Measurements from ENCODE around the gene PER1.

Gene PER1

GRCh38 chr17:8153031-8153451, 837 bp upstream of the PER1 start:
- DNase-seq (ENCODE audit: low read depth in 2 of 2), result no peak

GRCh38 chr17:8151641-8152111, 528 bp downstream of the PER1 start:
- no peak for DNase-seq (ENCODE audit: low read depth in 2 of 2)

DNA sequence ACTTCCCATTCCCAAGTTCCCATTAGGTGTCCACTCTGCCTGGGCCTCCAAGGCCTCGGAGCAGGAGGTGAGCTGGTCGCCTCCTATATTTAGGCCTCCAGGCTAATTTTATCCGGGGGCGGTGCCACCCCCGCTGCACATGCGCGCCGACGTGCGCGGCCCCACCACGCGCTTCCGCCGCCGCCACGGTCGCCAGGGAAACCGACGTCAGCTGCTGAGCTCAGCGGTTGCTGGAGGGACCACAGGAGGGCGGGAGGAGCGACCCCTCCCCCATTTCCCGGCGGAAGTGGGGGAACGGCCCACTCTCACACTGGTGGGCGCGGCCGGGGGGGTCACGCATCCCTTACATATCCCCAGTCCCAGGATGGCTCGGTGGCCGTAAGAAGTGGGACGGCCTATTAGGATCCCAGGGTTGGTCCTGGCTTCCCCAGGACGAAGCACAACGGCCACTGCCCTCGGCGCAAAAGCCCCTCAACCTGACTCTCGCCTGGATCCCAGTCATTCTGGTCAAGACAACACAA, 1.0 kb downstream of the PER1 start:
- DNase-seq (ENCODE audit: low read depth in 2 of 2), result peak; percentile 82 to 84

DNA sequence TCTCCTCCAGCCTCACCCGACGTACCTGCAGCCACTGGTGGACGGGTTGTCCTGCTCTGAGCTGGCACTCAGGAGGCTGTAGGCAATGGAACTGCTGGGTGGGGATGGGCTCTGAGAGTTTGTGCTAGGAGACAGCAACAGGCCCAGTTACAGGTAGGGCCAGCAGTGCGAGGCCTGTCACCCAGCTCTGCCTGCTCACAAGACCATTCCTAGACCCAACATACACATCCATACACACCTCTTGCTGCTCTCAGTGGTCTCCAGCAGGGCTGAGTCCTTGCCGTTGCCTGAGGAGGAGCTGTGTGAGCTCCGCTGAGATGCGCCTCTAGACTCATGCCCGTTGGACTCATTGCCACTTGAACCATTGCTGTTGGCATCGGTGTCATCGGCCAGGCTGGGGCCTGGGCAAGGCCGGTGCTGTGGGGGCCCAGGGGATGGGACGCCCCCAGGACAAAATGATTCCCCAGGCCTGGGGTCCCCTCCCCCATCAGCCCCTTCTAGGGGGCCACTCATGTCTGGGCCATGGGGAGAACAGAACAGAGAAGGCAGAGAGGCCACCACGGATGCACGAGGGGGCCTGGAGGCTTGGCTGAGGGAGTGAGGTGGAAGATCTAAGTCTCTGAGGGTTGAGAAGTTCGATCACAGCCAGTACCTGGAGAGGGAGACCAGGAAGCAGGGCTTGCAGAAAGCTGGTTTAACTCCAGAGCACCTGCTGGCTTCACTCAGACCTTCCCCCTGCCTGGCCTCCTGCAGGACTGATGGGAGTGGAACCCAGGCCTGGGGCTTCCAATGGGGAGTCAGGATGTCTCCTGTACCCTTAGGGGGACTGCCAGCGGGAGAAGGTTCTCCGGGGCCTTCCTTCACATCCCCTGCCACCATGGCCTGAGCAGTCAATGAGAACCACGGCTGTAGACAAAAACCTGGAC, 1.7 kb downstream of the PER1 start:
- DNase-seq (ENCODE audit: low read depth in 2 of 2), result no peak

DNA sequence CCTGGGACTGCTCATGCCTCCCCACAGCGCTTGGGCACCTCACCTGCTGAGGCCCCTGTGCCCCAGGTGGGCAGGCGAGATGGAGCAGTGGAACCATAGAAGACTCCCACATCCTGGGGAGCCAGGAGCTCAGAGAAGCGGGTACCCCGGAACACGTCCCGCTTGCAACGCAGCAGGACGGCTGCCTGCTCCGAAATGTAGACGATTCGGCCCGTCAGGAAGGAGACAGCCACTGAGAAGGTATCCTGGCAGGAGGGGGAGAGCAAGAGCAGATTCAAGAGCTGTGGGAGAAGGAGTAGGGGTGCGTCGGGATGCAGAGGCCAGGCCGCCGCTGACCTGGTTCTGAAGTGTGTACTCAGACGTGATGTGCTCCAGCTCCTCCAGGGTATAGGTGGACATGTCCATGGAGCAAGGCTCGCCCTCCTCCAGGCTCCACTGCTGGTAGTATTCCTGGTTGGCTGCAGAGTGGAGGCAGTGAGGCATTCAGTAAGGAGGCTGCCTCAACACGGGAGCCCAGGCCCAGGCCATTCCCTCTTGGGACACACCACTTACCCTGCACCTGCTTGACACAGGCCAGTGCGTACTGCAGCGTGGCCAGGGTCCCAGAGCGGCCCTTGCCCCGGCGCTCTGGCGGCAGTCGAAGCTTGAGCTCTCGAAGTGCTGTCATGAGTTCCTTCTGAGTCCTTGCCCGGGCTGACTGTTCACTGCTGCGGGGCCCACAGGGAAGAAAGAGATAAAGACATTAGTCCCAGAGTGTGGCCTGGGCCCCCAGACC, 2.6 kb downstream of the PER1 start:
- DNase-seq (ENCODE audit: low read depth in 2 of 2), result no peak

DNA sequence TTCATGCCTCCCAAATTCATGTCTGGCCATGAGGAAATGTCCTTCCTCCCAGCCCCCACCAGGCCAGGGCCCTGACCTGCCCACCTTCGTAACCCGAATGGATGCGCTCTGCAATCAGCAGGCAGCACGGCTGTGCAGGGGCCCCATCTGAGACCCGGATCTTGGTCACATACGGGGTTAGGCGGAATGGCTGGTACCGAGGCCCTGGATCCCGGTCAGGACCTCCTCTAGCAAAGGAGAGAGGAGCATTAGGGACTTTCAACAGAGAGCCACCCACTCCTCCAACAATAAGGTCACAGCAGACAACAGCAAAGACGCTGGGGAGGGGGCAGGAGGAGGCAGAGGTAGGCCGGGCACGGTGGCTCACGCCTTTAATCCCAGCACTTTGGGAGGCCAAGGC, 3.6 kb downstream of the PER1 start:
- DNase-seq (ENCODE audit: low read depth in 2 of 2), result no peak

GRCh38 chr17:8147805-8148404, 4.3 kb downstream of the PER1 start:
- DNase-seq (ENCODE audit: low read depth in 2 of 2), result no peak

DNA sequence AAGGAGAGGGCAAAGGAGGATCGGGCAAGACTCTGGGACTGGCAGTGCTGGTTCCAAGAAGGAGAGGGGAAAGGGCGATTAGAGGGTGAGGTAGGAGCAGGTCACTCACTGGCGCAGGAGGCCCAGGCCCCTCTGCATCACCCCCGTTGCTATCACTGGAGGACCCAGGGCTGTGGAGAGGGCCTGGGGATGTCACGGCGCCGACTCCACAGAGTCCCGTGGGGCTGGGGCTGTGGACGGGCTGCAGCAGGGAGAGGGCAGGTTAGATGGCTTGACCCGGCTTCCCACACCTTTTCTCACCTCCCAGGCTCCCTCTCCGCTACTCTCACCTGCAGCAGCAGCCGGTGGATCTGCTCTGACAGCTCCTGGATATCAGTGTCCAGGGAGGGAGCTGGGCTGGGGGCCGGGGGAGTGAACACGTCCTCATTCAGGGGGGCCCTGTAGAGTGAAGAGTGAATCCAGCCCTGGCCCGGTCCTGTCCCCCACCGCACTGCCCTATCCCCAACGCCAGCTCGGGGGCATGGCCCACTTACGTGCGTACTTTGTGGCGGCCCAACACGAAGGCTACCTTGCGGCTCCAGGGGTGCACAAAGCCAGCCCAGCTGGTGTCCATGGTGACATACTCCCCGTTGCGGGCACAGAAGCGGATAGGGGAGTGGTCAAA, 4.9 kb downstream of the PER1 start:
- DNase-seq (ENCODE audit: low read depth in 2 of 2), result no peak

DNA sequence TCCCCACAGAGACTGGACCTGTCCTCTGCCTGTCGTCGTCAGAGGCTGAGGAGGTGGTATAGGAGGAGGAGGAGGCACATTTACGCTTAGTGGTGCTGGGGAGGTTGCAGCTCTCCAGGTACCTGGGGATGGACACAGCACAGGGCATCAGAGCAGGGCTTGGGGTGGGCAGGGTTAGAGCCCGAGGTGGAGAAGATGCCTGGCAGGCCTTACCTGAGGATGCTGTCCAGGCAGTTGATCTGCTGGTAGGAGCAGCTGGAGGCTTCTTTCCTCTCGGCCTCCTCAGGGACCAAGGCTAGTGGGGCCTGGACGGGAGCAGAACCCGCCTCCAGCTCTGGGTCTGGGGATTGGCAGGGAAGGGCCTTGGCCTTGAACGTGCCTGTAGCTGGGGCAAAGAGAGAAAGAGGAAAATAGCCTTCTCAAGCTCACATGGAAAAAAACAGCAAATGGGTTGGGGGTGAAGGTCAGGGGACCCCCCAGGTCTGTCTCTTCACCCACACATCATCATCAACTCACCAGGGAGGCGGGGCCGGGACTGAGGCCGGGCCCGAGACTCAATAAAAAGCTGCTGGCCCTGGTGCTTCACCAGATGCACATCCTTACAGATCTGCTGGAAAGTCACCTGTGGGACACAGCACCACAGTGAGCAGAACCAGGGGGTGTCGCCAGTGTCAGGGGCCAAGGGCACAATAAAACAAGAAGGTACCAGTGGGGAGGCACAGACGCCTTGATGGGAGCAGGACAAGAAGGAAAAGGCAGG, 5.6 kb downstream of the PER1 start:
- DNase-seq (ENCODE audit: low read depth in 2 of 2), result no peak

GRCh38 chr17:8145811-8146210, 6.4 kb downstream of the PER1 start:
- no peak for DNase-seq (ENCODE audit: low read depth in 2 of 2)

GRCh38 chr17:8144401-8145231, 7.6 kb downstream of the PER1 start:
- no peak for DNase-seq (ENCODE audit: low read depth in 2 of 2)

GRCh38 chr17:8143581-8144400, 8.4 kb downstream of the PER1 start:
- DNase-seq (ENCODE audit: low read depth in 2 of 2), result no peak

- DNase-seq (ENCODE audit: low read depth in 2 of 2), result no peak
These were observed 9.2 kb downstream of the PER1 start for GRCh38 chr17:8142887-8143580.

DNA sequence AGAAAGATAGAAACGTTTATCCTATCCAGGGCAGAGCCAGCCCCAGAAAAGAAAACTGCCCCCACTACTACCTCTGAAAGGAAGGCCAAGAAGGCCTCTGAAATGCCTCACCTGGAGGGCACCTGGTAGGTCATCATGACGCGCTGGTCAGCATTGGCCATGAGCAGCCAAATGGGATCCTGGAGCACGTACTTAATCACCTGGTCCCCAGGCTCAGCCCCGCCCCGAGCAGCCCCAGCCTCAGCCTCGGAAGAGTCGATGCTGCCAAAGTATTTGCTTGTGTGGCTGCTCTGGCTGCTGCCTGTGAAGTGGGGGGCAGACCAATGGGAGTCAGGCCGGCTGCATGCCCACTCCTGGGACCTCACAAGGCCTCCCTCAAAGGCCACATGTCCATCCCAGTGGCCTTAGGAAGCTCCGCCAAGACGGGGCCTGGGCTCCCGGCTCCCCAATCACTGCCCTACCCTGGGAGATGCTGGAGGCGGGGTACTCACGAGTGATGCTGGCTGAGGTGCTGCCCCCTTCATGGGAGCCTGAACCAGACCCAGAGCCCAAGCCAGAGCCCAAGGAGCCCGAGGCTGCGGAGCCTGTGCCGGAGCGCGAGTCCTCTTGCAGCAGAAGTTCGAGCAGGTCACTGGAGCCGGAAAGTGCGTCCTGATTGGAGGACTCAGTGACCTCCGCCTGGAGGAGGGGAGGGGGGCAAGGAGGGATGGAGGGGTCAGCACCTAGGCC, 9.9 kb downstream of the PER1 start:
- DNase-seq (ENCODE audit: low read depth in 2 of 2), result no peak

DNA sequence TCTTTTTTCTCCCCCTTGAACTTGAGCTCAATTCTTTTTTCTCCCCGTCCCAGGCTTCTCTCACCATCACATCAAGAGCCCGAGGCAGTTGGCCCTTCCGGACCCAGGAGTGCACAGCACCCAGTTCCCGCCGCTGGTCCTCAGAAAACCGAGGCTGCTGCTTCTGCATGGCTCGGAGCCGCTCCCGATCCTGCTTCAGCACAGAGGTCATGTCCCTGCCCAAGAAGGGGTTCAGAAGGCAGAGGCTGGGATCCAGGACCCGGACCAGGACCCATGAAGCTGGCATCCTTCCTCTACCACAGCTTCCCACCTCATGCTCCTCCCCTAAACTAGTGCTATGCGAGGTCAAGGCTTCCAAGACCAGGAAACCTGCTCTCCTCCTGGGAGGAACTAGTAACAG, 10.5 kb downstream of the PER1 start:
- no peak for DNase-seq (ENCODE audit: low read depth in 2 of 2)

DNA sequence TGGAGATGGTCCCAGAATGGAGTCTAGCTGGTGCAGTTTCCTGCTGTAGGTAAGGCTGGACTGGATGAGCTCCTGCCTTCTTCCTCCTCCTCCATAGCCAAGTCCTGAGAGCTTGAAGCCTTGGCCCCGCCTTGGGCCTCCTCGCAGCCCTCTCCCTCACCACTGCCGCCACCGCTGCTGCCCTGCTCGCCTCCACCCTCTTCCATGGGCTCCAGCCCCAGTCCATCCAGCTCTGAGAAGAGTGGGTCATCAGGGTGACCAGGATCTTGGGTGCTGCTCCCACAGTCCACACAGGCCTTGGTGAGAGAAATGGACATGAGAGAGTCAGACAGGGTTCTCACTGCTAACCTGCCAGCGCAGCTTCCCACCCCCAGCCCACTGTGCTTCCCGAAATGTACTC, 11.2 kb downstream of the PER1 start:
- DNase-seq (ENCODE audit: low read depth in 2 of 2), result no peak

- no peak for DNase-seq (ENCODE audit: low read depth in 2 of 2)
These were observed 11.9 kb downstream of the PER1 start for GRCh38 chr17:8140065-8141029.
